Measurements from ENCODE around the gene HLA-DRA. TPM values are rescaled to one million over a fixed set of nuclear protein-coding genes. Genes with fewer than 3 reads are reported as not detected.
"Not testable (repeated sequence)": the region's sequence is repeated elsewhere in the genome, so short reads cannot be mapped to it uniquely, and the experiment has no call there.

Gene HLA-DRA
- total RNA-seq, 4 donors from 2014 or later: 126 to 261 (median 220) TPM

GRCh38 chr6:32431142-32431541, 8.5 kb upstream of the HLA-DRA start:
- H3K27me3 ChIP-seq: peaks cover 2% of the 10 kb centered on the region

GRCh38 chr6:32432050-32432450, 7.6 kb upstream of the HLA-DRA start:
- DNase-seq (ENCODE audit: low spot score in 2 of 2): no peak
- Histone ChIP-seq H3K4me1 (peaks cover 3% of the 10 kb centered on the region), H3K36me3 (no peaks in the 10 kb centered on the region), H3K9me3 (no peaks in the 10 kb centered on the region), H3K27me3 (peaks cover 2% of the 10 kb centered on the region), H3K27ac (no peak overlapping the region), H3K4me3 (no peak overlapping the region)
- WGBS: 0% methylated on average over 1 of the region's 1 CpG
- TF ChIP-seq EP300 (IDR thresholded peaks at IDR 0.05) (no peak), POLR2A (IDR thresholded peaks at IDR 0.05) (no peak), CTCF (IDR thresholded peaks at IDR 0.05) (peak in 1 of 2 donors; percentile 19), POLR2AphosphoS5 (IDR thresholded peaks at IDR 0.05) (no peak)

More at GRCh38 chr6:32431142-32431541, 8.5 kb upstream of the HLA-DRA start:
- H3K9me3 ChIP-seq: no peaks in the 10 kb centered on the region
- H3K27ac ChIP-seq: no peak overlapping the region
- DNase-seq (ENCODE audit: low spot score in 2 of 2): no peak
- H3K36me3 ChIP-seq: no peaks in the 10 kb centered on the region
- 72% methylated on average over 3 of the region's 3 CpGs for WGBS
- no peak overlapping the region for H3K4me3 ChIP-seq
- peaks cover 3% of the 10 kb centered on the region for H3K4me1 ChIP-seq
- TF ChIP-seq CTCF (IDR thresholded peaks at IDR 0.05) (no peak), POLR2A (IDR thresholded peaks at IDR 0.05) (no peak), EP300 (IDR thresholded peaks at IDR 0.05) (no peak), POLR2AphosphoS5 (IDR thresholded peaks at IDR 0.05) (no peak)

GRCh38 chr6:32433950-32434349, 5.7 kb upstream of the HLA-DRA start:
- 98% methylated on average over 1 of the region's 1 CpG for whole genome bisulfite sequencing

GRCh38 chr6:32436186-32436585, 3.5 kb upstream of the HLA-DRA start:
- TF ChIP-seq EP300 (IDR thresholded peaks at IDR 0.05): no peak
- no peak for TF ChIP-seq CTCF (IDR thresholded peaks at IDR 0.05)
- TF ChIP-seq POLR2A (IDR thresholded peaks at IDR 0.05): no peak
- TF ChIP-seq POLR2AphosphoS5 (IDR thresholded peaks at IDR 0.05): no peak
- H3K27me3 ChIP-seq: no peaks in the 10 kb centered on the region
- peaks cover 4% of the 10 kb centered on the region for H3K4me1 ChIP-seq
- no peaks in the 10 kb centered on the region for H3K36me3 ChIP-seq
- H3K9me3 ChIP-seq: no peaks in the 10 kb centered on the region
- no peak for DNase-seq (ENCODE audit: low spot score in 2 of 2)
- peak overlapping the region; percentile 24 for H3K27ac ChIP-seq
- WGBS: 83% methylated on average over 4 of the region's 4 CpGs
- no peak overlapping the region for H3K4me3 ChIP-seq

More at GRCh38 chr6:32433950-32434349, 5.7 kb upstream of the HLA-DRA start:
- not testable (repeated sequence) for DNase-seq (ENCODE audit: low spot score in 2 of 2); H3K27me3 ChIP-seq; H3K9me3 ChIP-seq; H3K36me3 ChIP-seq; H3K4me3 ChIP-seq; H3K27ac ChIP-seq; H3K4me1 ChIP-seq

GRCh38 chr6:32436995-32437836, 2.5 kb upstream of the HLA-DRA start:
- Histone ChIP-seq H3K36me3 (no peaks in the 10 kb centered on the region), H3K9me3 (no peaks in the 10 kb centered on the region), H3K4me3 (no peak overlapping the region), H3K4me1 (peaks cover 4% of the 10 kb centered on the region), H3K27ac (peak overlapping the region; percentile 48), H3K27me3 (no peaks in the 10 kb centered on the region)
- no peak for DNase-seq (ENCODE audit: low spot score in 2 of 2)
- TF ChIP-seq EP300 (IDR thresholded peaks at IDR 0.05) (no peak), POLR2A (IDR thresholded peaks at IDR 0.05) (no peak), CTCF (IDR thresholded peaks at IDR 0.05) (no peak), POLR2AphosphoS5 (IDR thresholded peaks at IDR 0.05) (no peak)
- 55% methylated on average over 2 of the region's 2 CpGs for WGBS
